ENCODE data around the gene HMGA1.
"Not testable (repeated sequence)": the region's sequence is repeated elsewhere in the genome, so short reads cannot be mapped to it uniquely, and the experiment has no call there.

HMGA1 gene

DNA sequence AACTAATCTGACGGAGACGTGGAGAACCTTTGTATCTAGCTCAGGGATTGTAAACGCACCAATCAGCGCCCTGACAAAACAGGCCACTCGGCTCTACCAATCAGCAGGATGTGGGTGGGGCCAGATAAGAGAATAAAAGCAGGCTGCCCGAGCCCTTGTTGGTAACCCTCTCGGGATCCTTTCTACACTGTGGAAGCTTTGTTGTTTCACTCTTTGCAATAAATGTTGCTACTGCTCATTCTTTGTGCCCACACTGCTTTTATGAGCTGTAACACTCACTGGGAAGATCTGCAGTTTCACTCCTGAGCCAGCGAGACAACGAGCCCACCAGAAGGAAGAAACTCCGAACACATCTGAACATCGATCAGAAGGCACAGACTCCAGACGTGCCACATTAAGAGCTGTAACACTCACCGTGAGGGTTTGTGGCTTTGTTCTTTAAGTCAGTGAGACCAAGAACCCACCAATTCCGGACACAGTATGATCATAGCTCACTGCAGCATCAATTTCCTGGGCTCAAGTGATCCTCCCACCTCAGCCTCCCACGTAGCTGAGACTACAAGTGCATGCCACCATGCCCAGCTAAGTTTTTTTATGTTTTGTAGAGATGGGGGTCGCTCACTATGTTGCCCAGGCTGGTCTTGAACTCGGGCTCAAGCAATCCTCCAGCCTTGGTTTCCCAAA is 33.1 kb downstream of the HMGA1 start:
- not testable (repeated sequence) for H3K27me3 ChIP-seq (ENCODE audit: insufficient read depth, low read length); H2BK5ac ChIP-seq (ENCODE audit: low read depth, low read length, poor library complexity); H3K4ac ChIP-seq (ENCODE audit: low read depth, low read length); H3K4me1 ChIP-seq (ENCODE audit: control insufficient read depth in 1 of 2, insufficient read depth in 2 of 2, low read length in 2 of 2); H3K36me3 ChIP-seq (ENCODE audit: control insufficient read depth in 1 of 2, insufficient read depth in 2 of 2, low read length in 2 of 2); H3K18ac ChIP-seq (ENCODE audit: low read length); H4K91ac ChIP-seq (ENCODE audit: low read depth, low read length); H3K9ac ChIP-seq (ENCODE audit: low read length); DNase-seq; H4K12ac ChIP-seq (ENCODE audit: low read depth, low read length); H4K8ac ChIP-seq (ENCODE audit: low read depth, low read length); H2BK12ac ChIP-seq (ENCODE audit: low read length); H3K14ac ChIP-seq (ENCODE audit: low read length); H3K4me2 ChIP-seq (ENCODE audit: low read length); H2AFZ ChIP-seq (ENCODE audit: insufficient read depth, low read length, poor library complexity); H3K79me1 ChIP-seq (ENCODE audit: low read length); H3K27ac ChIP-seq (ENCODE audit: low read depth, low read length); H3K9me3 ChIP-seq (ENCODE audit: insufficient read depth, low read depth, low read length); H2BK120ac ChIP-seq (ENCODE audit: insufficient read depth, low read length, poor library complexity); H3K4me3 ChIP-seq (ENCODE audit: low read depth, low read length); H3K23ac ChIP-seq (ENCODE audit: low read length); H3K79me2 ChIP-seq (ENCODE audit: control insufficient read depth, insufficient read depth, low read length, poor library complexity); H2AK5ac ChIP-seq (ENCODE audit: low read length)
- no CpG with 5 or more reads among the region's 17 CpGs for WGBS (ENCODE audit: extremely low coverage, insufficient coverage, insufficient read length)

GRCh38 chr6:34272013-34272926 is 35.6 kb downstream of the HMGA1 start:
- no peak overlapping the region for H4K8ac ChIP-seq (ENCODE audit: low read depth, low read length)
- H3K14ac ChIP-seq (ENCODE audit: low read length), result no peak overlapping the region
- no peaks in the 10 kb centered on the region for H3K79me1 ChIP-seq (ENCODE audit: low read length)
- no CpG with 5 or more reads among the region's 13 CpGs for WGBS (ENCODE audit: extremely low coverage, insufficient coverage, insufficient read length)
- H3K4me2 ChIP-seq (ENCODE audit: low read length), result no peak overlapping the region
- H4K91ac ChIP-seq (ENCODE audit: low read depth, low read length), result no peak overlapping the region
- H3K4me1 ChIP-seq (ENCODE audit: control insufficient read depth in 1 of 2, insufficient read depth in 2 of 2, low read length in 2 of 2), result peaks cover 15 to 16% of the 10 kb centered on the region in 2 experiments
- no peak for DNase-seq
- H2AK5ac ChIP-seq (ENCODE audit: low read length), result no peak overlapping the region
- H2BK120ac ChIP-seq (ENCODE audit: insufficient read depth, low read length, poor library complexity), result no peak overlapping the region
- H3K9me3 ChIP-seq (ENCODE audit: insufficient read depth, low read depth, low read length), result no peaks in the 10 kb centered on the region
- no peak overlapping the region for H2BK5ac ChIP-seq (ENCODE audit: low read depth, low read length, poor library complexity)
- H4K12ac ChIP-seq (ENCODE audit: low read depth, low read length), result no peak overlapping the region
- H2BK12ac ChIP-seq (ENCODE audit: low read length), result no peak overlapping the region
- no peaks in the 10 kb centered on the region for H3K79me2 ChIP-seq (ENCODE audit: control insufficient read depth, insufficient read depth, low read length, poor library complexity)
- no peak overlapping the region for H2AFZ ChIP-seq (ENCODE audit: insufficient read depth, low read length, poor library complexity)
- H3K27me3 ChIP-seq (ENCODE audit: insufficient read depth, low read length), result no peaks in the 10 kb centered on the region
- no peak overlapping the region for H3K23ac ChIP-seq (ENCODE audit: low read length)
- H3K9ac ChIP-seq (ENCODE audit: low read length), result no peak overlapping the region
- H3K36me3 ChIP-seq (ENCODE audit: control insufficient read depth in 1 of 2, insufficient read depth in 2 of 2, low read length in 2 of 2), result no peaks in the 10 kb centered on the region
- H3K18ac ChIP-seq (ENCODE audit: low read length), result no peak overlapping the region
- H3K4ac ChIP-seq (ENCODE audit: low read depth, low read length), result no peak overlapping the region
- no peak overlapping the region for H3K4me3 ChIP-seq (ENCODE audit: low read depth, low read length)
- H3K27ac ChIP-seq (ENCODE audit: low read depth, low read length), result no peak overlapping the region

- Histone ChIP-seq H3K79me1 (ENCODE audit: low read length) (no peaks in the 10 kb centered on the region), H3K4me1 (ENCODE audit: control insufficient read depth in 1 of 2, insufficient read depth in 2 of 2, low read length in 2 of 2) (peaks cover 15 to 16% of the 10 kb centered on the region in 2 experiments), H3K4me3 (ENCODE audit: low read depth, low read length) (no peak overlapping the region), H4K8ac (ENCODE audit: low read depth, low read length) (peak overlapping the region; percentile 23), H3K27me3 (ENCODE audit: insufficient read depth, low read length) (no peaks in the 10 kb centered on the region), H4K12ac (ENCODE audit: low read depth, low read length) (no peak overlapping the region), H2AK5ac (ENCODE audit: low read length) (peak overlapping the region; percentile 36), H3K4ac (ENCODE audit: low read depth, low read length) (no peak overlapping the region), H2AFZ (ENCODE audit: insufficient read depth, low read length, poor library complexity) (peak overlapping the region; percentile 14), H2BK12ac (ENCODE audit: low read length) (peak overlapping the region; percentile 25), H3K27ac (ENCODE audit: low read depth, low read length) (no peak overlapping the region), H3K79me2 (ENCODE audit: control insufficient read depth, insufficient read depth, low read length, poor library complexity) (no peaks in the 10 kb centered on the region), H2BK120ac (ENCODE audit: insufficient read depth, low read length, poor library complexity) (no peak overlapping the region), H3K36me3 (ENCODE audit: control insufficient read depth in 1 of 2, insufficient read depth in 2 of 2, low read length in 2 of 2) (no peaks in the 10 kb centered on the region), H3K9ac (ENCODE audit: low read length) (no peak overlapping the region), H3K4me2 (ENCODE audit: low read length) (no peak overlapping the region), H3K9me3 (ENCODE audit: insufficient read depth, low read depth, low read length) (no peaks in the 10 kb centered on the region), H3K18ac (ENCODE audit: low read length) (no peak overlapping the region), H4K91ac (ENCODE audit: low read depth, low read length) (no peak overlapping the region), H3K14ac (ENCODE audit: low read length) (no peak overlapping the region), H3K23ac (ENCODE audit: low read length) (no peak overlapping the region), H2BK5ac (ENCODE audit: low read depth, low read length, poor library complexity) (no peak overlapping the region)
- WGBS (ENCODE audit: extremely low coverage, insufficient coverage, insufficient read length), result no CpG with 5 or more reads among the region's 3 CpGs
- DNase-seq, result no peak
Observed at GRCh38 chr6:34273242-34273805, 36.7 kb downstream of the HMGA1 start.

DNA sequence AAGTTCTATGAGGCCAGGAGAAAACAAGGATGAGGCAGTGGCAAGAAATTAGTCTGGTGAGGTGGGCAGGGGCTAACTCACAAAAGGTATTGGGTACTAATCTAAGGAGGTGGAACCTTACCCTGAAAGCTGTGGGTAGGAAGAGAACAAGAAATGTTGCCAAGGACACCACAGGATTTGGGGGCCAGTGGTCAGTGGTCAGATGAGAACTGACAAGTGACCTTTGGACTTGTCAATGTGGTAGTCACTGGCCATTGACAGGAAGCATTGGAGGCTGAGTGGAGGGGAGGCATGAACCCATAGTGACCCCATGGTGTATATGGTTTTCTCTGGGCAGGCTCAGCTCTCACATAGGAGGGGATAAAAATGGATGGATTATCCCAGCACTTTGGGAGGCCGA is 37.5 kb downstream of the HMGA1 start:
- Histone ChIP-seq H3K4me3 (ENCODE audit: low read depth, low read length) (no peak overlapping the region), H3K27me3 (ENCODE audit: insufficient read depth, low read length) (no peaks in the 10 kb centered on the region), H3K9ac (ENCODE audit: low read length) (no peak overlapping the region), H3K14ac (ENCODE audit: low read length) (no peak overlapping the region), H3K4ac (ENCODE audit: low read depth, low read length) (no peak overlapping the region), H2AFZ (ENCODE audit: insufficient read depth, low read length, poor library complexity) (no peak overlapping the region), H3K79me2 (ENCODE audit: control insufficient read depth, insufficient read depth, low read length, poor library complexity) (no peaks in the 10 kb centered on the region), H2AK5ac (ENCODE audit: low read length) (no peak overlapping the region), H3K79me1 (ENCODE audit: low read length) (no peaks in the 10 kb centered on the region), H2BK5ac (ENCODE audit: low read depth, low read length, poor library complexity) (no peak overlapping the region), H3K23ac (ENCODE audit: low read length) (no peak overlapping the region), H3K9me3 (ENCODE audit: insufficient read depth, low read depth, low read length) (no peaks in the 10 kb centered on the region), H4K91ac (ENCODE audit: low read depth, low read length) (no peak overlapping the region), H3K27ac (ENCODE audit: low read depth, low read length) (no peak overlapping the region), H4K12ac (ENCODE audit: low read depth, low read length) (no peak overlapping the region), H3K4me2 (ENCODE audit: low read length) (no peak overlapping the region), H2BK120ac (ENCODE audit: insufficient read depth, low read length, poor library complexity) (no peak overlapping the region), H2BK12ac (ENCODE audit: low read length) (no peak overlapping the region), H3K4me1 (ENCODE audit: control insufficient read depth in 1 of 2, insufficient read depth in 2 of 2, low read length in 2 of 2) (peaks cover 15 to 16% of the 10 kb centered on the region in 2 experiments), H3K18ac (ENCODE audit: low read length) (no peak overlapping the region), H3K36me3 (ENCODE audit: control insufficient read depth in 1 of 2, insufficient read depth in 2 of 2, low read length in 2 of 2) (no peaks in the 10 kb centered on the region), H4K8ac (ENCODE audit: low read depth, low read length) (no peak overlapping the region)
- no peak for DNase-seq
- no CpG with 5 or more reads among the region's 1 CpG for WGBS (ENCODE audit: extremely low coverage, insufficient coverage, insufficient read length)
